ENCODE data around the gene ASB15.
"Not testable (repeated sequence)": the region's sequence is repeated elsewhere in the genome, so short reads cannot be mapped to it uniquely, and the experiment has no call there.

Gene ASB15

GRCh38 chr7:123598657-123599056 lies 3.0 kb upstream of the ASB15 start:
- no peak for DNase-seq (ENCODE audit: low spot score)

DNA sequence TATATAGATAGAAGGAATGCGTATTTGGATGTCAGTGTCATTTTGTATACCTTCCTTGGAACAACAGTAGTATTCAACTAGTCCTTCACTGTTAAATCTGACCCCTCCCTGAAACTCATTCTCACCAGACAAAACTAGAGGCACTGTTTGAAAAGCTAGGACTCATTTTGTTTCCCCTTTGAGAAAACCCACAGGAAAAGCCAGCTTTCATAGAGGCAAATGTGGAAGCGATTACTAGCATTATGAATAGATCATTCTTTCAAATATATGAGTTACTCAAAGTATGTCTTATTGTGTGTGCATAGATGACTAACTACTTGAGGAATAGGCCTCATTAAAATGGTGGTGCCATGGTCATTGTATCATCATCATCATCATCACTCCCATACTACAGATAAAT lies 1.9 kb upstream of the ASB15 start:
- no peak for DNase-seq (ENCODE audit: low spot score)

DNA sequence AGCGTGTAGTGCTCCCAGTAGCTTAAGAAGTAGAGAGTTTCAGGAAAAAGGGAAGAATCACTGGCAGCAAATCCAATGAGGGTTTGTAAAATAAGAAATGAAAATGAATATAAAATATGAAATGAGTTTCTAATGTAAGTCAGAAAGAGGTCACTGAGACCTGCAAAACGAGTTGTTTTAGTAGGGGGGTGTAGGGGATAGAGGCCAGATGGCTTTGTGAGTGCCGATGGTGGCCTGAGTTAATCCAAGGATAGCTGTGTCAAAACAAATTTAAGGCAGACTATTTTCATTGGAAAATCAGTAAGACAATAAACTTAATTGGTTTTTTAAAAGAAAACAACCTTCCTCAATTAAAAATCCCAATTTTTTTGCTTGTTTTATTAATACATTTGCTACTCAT lies 745 bp upstream of the ASB15 start:
- no peak for DNase-seq (ENCODE audit: low spot score)

GRCh38 chr7:123602648-123603047 lies 1.0 kb downstream of the ASB15 start:
- no peak for DNase-seq (ENCODE audit: low spot score)

DNA sequence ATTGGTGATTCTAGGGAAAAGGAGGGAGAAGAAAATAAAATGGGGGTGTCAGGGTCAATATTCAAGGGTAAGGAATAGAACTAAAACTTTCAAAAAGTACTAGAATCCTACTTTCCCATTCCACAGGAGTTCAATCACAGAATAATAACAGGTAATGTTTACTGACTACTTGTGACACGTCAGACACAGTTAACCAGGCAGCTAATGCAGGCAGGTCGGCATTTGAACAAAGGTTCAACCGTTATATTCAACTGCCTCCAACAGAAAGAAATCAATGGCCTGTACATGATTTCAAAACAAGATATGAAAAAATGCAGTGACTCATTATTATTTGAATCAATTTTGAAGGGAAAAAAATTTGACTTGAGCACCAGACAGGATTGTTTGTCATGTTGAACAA lies 3.1 kb downstream of the ASB15 start:
- DNase-seq (ENCODE audit: low spot score), result no peak

DNA sequence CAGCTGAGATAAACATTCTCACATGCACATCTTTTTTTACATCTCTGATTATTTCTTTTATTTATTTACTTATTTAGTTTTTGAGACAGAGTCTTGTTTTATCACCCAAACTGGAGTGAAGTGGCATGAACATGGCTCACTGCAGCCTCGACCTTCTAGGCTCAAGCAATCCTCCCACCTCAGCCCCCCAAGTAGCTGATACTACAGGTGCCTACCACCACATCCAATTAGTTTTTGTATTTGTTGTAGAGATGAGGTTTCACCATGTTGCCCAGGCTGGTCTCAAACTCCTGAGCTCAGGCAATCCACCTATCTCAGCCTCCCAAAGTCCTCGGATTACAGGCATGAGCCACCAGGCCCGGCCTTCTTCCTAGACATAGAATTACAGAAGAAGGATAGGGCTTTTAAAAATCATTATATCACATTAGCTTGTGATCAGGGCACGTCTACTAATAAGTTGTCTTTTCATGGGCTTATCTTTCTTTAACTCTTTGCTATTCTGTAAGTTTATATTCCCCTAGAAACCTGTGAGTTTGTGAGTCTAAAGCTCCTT lies 5.9 kb downstream of the ASB15 start:
- DNase-seq (ENCODE audit: low spot score), result no peak

DNA sequence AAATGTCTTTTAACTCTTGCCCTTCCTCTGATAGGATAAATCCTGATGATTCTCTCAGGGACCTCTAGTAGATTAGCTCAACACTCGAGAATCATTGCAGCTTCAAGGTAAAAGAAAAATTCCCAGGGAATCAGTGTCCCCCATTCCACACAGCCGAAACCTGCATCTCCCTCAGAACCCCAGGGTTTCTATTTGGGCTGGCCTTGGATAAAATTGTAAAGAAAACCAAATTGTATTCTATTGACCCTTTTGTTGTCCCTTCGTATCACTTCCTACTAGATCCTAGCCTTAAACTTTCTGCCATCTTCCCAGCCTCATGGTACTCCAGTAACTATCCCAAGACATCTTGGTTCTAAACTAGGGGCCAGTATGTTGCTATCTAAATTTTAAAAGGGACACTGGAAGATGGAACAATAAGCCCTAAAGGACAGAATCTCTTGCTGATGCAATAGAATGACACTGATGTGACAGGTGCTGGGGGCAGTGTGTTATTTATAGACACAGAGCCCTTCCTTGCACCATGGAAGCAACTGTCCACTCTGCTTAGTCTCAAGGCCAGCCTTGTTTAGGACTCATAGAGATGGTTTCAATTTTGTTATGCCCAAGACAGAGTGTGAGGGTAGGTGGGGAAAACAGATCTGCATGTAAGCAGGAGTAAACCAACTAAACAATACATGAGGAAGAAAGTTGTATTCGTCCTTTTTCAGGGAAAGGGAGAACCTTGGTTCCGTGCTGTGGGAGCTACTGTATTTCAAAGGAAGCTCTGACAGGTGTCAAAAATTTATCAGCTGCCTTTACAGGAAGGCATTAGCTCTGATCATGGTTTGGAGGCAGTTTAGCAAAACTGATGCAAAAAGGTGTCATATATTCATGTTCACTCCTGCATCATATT lies 7.6 kb downstream of the ASB15 start:
- DNase-seq (ENCODE audit: low spot score), result no peak

- no peak for DNase-seq (ENCODE audit: low spot score)
These were observed 8.2 kb downstream of the ASB15 start for GRCh38 chr7:123609883-123610239.

GRCh38 chr7:123612024-123612423 lies 10.4 kb downstream of the ASB15 start:
- no peak for DNase-seq (ENCODE audit: low spot score)

DNA sequence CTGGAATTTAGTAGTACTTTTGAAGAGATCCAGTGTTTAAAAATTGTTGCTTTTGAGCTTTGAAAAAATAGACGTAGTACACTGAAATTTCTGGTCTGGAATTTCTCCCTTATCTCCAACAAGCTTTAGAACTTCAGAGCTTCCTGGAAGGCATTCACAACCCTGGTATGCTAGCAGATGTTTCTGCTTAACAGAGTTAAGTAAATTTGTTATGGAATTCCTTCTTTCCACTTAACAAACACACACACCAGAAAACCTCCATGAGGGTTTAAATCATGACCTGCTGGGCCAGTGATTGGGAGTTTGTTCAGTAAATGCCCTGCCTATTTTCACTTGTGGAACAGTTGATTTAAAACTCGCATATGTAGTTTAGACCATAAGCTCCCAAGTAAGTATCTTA lies 13.7 kb downstream of the ASB15 start:
- DNase-seq (ENCODE audit: low spot score), result no peak

DNA sequence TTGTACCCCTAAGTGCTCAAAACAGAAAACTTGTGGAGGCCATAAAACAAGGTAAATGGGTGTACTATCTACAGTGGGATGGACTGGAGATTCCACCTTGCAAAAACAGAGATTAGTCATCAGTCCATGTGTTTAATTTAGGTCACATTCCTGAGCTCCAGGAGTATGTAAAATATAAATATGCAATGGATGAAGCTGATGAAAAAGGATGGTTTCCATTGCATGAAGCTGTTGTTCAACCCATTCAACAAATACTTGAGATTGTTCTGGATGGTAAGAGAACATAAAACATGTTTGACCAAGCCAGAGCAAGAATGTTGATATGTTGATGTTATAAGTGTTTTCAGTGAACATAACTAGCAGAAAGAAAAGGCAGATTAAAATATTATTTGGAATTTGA lies 14.6 kb downstream of the ASB15 start:
- DNase-seq (ENCODE audit: low spot score), result no peak

- no peak for DNase-seq (ENCODE audit: low spot score)
These were observed 20.1 kb downstream of the ASB15 start for GRCh38 chr7:123621707-123622106.

- DNase-seq (ENCODE audit: low spot score), result no peak
These were observed 21.2 kb downstream of the ASB15 start for GRCh38 chr7:123622660-123623386.

DNA sequence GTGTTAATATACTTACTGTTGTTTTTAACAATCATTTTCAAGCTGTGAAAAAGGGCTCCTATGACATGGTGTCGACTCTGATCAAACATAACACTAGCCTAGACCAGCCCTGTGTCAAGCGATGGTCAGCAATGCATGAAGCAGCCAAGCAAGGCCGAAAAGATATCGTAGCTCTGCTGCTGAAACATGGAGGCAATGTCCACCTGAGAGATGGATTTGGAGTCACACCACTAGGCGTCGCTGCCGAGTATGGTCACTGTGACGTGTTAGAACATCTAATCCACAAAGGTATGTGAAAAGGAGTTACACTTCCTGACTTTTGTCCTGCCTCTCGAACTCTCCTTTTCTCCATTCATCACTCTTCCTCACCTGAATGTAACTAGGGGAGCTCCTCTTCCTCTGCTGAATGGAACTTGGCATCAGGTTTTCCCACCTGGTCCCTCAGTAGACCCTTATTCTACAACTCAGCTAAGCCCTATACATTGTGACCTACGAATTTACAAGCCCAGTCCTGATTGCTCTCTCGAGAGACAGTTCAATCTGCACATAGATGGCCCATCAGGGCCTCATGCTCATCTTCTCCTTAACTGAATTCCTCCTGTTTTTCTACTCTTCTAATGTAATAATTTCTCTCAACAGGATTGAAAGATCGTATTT lies 23.0 kb downstream of the ASB15 start:
- no peak for DNase-seq (ENCODE audit: low spot score)

- DNase-seq (ENCODE audit: low spot score), result no peak
These were observed 23.6 kb downstream of the ASB15 start for GRCh38 chr7:123625254-123625653.

DNA sequence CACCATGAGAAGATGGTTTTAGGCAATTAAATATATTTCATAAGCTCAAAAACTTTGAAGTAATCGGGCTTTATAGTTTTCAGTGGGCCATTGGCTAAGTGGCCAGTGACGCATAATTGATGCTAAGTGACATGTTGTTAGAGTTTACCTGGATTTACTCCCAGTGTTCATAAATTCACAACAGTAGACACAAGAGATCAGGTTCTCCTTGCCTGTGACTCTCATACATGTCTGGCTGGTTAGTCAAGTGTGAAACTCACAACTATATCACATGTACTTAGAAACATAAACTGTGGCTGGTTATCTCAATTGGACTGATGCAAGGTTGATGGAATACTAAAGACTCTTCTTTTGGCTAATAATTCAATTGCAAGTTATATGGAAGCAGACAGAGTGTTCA lies 26.2 kb downstream of the ASB15 start:
- no peak for DNase-seq (ENCODE audit: low spot score)

GRCh38 chr7:123628829-123629228 lies 27.2 kb downstream of the ASB15 start:
- DNase-seq (ENCODE audit: low spot score), result no peak

DNA sequence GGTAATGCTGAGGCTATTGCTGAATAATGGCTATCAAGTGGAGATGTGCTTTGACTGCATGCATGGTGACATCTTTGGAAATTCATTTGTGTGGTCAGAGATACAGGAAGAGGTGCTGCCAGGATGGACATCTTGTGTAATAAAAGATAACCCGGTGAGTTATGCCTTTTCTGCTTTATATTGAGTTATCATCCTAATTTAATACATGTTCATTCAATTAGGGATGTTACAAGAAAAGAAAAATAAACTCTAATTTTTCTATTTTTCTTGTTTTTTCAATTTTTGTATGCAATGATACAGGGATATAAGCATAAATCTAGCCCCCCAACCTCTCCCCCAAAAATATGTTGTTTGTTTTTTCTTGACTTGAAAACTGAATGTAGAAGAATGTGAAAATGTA lies 27.7 kb downstream of the ASB15 start:
- DNase-seq (ENCODE audit: low spot score), result no peak

GRCh38 chr7:123632808-123633207 lies 31.2 kb downstream of the ASB15 start:
- no peak for DNase-seq (ENCODE audit: low spot score)

DNA sequence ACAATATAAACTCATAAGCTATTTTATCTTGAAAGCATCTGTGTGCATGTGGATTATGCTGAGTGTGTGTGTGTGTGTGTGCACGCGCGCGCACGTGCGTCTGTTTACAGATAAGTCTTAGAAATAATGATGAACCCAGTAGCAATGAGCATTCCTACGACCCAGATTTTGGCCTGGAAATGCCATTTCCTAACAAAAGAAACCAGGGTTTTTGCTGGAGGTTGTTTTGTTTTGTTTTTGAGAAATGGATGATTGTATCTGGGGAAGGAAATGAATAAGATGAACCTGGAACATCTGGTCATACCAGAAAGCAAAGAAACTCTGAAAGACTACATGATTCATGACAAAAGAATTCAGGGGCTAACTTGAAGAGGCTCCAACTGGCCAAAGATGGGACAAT lies 31.9 kb downstream of the ASB15 start:
- peak; percentile 99 for DNase-seq (ENCODE audit: low spot score)

DNA sequence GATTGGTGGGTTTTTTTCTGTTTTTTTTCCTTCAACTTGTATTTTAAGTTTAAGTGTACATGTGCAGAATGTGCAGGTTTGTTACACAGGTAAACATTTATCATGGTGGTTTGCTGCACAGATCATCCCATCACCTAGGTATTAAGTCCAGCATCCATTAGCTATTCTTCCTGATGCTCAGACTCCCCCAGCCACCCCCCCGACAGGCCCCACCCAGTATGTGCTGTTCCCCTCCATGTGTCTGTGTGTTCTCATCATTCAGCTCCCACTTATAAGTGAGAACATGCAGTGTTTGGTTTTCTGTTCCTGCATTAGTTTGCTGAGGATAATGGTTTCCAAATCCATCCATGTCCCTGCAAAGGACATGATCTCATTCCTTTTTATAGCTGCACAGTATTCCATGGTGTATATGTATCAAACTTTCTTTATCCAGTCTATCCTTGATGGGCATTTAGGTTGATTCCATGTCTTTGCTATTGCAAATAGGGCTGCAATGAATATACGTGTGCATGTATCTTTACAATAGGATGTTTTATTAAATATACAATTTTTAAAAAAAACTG lies 32.5 kb downstream of the ASB15 start:
- not testable (repeated sequence) for DNase-seq (ENCODE audit: low spot score)

Measured in kidney capillary endothelial cell (primary cell).